Measurements from ENCODE around the gene CEP128.

GRCh38 chr14:80714474-80714873 is 227.1 kb downstream of the CEP128 start:
- TF ChIP-seq, protein P1, sequence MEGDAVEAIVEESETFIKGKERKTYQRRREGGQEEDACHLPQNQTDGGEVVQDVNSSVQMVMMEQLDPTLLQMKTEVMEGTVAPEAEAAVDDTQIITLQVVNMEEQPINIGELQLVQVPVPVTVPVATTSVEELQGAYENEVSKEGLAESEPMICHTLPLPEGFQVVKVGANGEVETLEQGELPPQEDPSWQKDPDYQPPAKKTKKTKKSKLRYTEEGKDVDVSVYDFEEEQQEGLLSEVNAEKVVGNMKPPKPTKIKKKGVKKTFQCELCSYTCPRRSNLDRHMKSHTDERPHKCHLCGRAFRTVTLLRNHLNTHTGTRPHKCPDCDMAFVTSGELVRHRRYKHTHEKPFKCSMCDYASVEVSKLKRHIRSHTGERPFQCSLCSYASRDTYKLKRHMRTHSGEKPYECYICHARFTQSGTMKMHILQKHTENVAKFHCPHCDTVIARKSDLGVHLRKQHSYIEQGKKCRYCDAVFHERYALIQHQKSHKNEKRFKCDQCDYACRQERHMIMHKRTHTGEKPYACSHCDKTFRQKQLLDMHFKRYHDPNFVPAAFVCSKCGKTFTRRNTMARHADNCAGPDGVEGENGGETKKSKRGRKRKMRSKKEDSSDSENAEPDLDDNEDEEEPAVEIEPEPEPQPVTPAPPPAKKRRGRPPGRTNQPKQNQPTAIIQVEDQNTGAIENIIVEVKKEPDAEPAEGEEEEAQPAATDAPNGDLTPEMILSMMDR (optimal IDR thresholded peaks at IDR 0.05 in 1 of 3, IDR thresholded peaks at IDR 0.05 in 1 of 3, conservative IDR thresholded peaks at IDR 0.05 in 1 of 3; ENCODE audit: extremely low read depth in 1 of 3, insufficient read depth in 2 of 3, low read length in 3 of 3) = no peak
- TF ChIP-seq EZH2 (IDR thresholded peaks at IDR 0.05; ENCODE audit: low read length) = no peak
